ENCODE results near the gene PCDHB11.
"Not testable (repeated sequence)": the region's sequence is repeated elsewhere in the genome, so short reads cannot be mapped to it uniquely, and the experiment has no call there.

- TF ChIP-seq FOXM1 (IDR thresholded peaks at IDR 0.05; ENCODE audit: borderline replicate concordance); FOXK2 (IDR thresholded peaks at IDR 0.05); PKNOX1 (IDR thresholded peaks at IDR 0.05); HDGF (IDR thresholded peaks at IDR 0.05; ENCODE audit: borderline replicate concordance); SUZ12 (IDR thresholded peaks at IDR 0.05); FOXA1 (IDR thresholded peaks at IDR 0.05); SP1 (IDR thresholded peaks at IDR 0.05); BHLHE40 (IDR thresholded peaks at IDR 0.05; ENCODE audit: borderline replicate concordance); TARDBP (IDR thresholded peaks at IDR 0.05): not testable (repeated sequence)
These were observed 24.9 kb upstream of the PCDHB11 start for GRCh38 chr5:141174291-141175104.
